OCI-LY7 (cell line): ENCODE data around the gene PLCL2.

Experiments
- CTCF ChIP-seq: fragments of 200-600 bp; sonication (generic); conservative IDR thresholded peaks from 2 replicates; pipeline ENCODE4 v1.5.1; 2014; ENCODE audit warnings: mild to moderate bottlenecking, antibody characterized with exemption, low read length, moderate library complexity, mixed read lengths
- EZH2phosphoT487 ChIP-seq: fragments of 200-600 bp; sonication (generic); IDR thresholded peaks from 2 replicates; pipeline ENCODE4 v1.6.1; 2018; ENCODE audit warnings: low read depth, borderline replicate concordance, mild to moderate bottlenecking, mixed run types, antibody characterized with exemption, low read length, moderate library complexity, mixed read lengths

GRCh38 chr3:17079933-17080332 is 195.2 kb downstream of the PLCL2 start:
- no peak for TF ChIP-seq CTCF
- TF ChIP-seq EZH2phosphoT487, result no peak
